ENCODE data around the gene SIM2.

SIM2 gene

DNA sequence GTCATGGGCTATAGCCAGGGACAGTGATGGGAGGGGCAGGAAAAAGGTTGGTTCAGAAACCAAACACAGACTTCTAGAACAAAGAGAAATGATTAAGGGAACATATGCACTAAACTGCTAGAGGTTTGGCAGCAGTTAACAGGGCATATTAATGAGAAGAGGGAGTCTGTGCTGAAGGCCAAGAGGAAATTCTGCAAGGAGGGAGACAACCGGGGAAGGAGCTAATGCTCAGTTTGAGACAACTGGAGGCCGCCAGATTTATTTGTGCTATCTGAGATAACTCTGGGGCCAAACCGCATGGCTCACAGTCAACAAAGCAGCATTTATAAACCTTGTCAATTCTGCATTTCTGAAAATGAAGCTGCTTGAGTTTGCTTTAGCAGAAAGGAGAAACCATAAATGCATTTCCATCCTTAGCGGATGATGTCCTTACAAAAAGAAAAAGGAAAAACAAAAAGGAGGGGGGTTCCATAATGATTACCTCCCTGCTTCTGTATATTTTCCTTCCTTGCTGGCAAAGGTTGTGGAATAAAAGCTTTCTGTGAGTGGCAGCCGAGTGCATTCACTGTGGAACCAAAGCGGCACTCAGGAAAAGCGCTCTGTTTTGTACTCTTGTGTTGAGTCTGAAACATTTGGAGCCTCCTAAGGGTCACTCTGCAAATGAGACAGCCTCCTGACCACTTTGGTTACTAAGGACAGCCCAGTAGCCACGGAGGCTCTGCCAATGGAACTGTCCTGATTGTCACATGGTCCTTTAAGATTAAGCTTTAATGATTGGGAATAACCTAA is 70.3 kb downstream of the SIM2 start:
- DNase-seq: no peak

DNA sequence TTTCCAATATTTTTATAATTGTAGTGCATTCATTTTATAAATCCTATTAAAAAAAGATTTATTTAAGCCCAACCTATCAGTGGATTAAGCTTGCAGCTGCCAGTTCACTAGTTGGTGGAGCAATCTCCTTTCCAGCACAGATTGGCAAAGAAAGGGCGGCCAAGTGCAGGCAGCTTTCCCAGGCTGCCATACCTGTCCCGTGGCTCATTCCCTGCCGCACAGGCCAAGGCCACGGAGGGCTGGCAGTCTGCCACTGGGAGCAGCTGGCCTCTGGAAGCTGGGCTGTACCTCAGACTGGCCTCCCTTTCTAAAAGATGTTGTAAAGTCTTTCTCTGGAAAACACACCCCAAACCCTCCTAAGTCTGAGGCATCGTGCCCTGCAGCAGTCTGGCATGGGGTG is 74.2 kb downstream of the SIM2 start:
- DNase-seq: no peak

DNA sequence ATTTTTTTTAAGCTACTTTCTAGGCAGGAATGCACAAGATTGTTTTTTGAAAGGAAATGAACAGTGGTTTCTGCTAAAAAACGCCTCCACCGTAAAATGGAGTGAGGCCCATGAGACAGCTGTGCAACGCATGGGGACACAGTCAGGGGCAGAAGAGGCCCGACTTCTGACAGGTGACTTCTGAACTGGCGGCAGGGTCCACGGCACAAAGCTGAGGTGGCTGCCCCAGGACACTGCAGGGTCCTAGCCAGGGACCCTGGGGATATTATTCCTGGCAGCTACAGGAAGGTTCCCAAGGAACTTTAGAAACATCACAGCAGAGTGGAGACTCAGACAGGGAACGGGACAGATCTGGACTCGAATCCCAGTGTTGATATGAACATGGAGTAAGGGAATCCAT is 75.1 kb downstream of the SIM2 start:
- DNase-seq: no peak

DNA sequence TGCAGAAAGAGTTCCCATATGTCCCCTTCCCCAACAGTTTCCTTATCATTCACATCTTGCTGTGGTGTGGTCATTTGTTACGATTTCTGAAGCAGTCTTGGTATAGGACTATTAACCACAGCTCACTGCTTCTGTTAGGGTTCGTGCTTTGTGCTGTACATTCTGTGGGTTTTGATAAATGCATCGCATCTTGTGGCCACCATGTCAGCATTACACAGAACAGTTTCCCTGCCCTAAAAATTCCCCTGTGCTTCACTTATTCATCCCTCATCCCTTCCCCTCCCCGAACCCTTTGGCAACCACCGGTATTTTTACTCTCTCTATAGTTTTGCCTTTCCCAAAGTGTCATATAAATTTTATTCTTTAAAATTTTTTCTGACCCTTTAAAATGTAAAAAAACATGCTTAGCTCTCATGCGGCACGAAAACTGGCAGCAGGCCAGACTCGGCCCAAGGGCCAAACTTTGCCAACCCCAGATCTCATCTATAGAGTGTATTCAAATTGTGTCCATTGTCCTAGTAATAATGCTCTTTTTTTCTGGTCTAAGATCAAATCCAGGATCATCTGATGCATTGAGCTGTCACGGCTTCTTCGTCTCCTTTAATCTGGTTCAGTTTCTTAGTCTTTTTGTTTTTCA is 78.2 kb downstream of the SIM2 start:
- DNase-seq: no peak

GRCh38 chr21:36780861-36781260 is 81.9 kb downstream of the SIM2 start:
- DNase-seq: no peak

- no peak for DNase-seq
Measured at GRCh38 chr21:36783612-36784374, 84.9 kb downstream of the SIM2 start.

DNA sequence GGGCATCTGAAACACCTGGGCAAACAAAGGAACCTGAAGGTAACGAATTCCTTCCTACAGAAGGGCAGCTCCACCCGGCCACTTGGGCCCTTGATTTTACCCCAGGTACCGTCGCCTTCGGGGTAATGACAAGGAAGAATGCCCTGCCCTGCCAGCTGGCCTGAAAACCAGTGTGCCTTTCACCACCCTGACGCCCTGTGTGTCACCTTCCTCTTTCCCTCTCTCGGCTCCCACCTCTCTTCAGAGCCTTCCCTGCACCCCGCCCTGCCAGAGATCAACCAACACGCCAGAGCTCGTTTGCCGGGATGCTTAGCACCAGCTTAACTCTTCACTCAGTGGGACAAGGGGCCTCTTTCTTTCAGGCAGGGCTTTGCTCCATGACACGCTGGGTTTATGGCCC is 86.0 kb downstream of the SIM2 start:
- no peak for DNase-seq

DNA sequence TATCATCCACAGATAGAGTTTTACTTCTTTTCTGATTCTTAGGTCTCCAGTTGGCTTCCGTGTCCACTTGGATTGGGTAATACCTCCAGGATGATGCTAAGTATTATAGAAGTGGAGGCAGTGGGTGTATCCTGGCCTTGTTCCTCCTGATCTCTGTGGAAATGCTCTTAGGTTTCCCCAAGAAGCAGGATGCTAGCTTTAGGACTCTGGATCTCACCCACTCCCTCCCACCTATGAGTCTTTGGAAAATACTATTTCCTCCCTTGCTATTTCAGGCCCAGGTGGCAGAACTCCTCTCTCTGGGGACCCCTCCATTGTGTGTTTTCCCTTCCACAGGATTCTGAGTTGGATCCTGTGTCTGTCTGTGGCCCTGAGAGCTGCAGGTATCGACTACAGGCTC is 86.7 kb downstream of the SIM2 start:
- DNase-seq: no peak

DNA sequence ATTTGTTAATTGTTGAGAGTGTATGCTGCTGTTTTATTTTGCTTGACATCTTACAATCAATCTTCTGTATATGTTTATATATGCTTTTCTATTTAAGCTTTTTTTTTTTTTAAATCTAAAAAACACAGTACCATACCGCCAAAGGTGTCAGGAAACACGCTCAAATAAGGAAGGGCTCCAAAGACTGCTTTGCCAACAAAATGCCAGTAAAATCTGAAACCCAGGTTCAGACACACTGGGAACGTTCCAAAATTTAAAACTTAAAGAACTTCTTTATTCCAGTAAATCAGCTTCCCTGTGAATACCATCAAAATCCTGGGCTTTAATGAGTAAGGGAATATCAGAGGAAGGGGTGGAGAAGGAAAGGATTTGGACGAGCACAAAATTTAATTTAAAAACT is 87.3 kb downstream of the SIM2 start:
- no peak for DNase-seq

DNA sequence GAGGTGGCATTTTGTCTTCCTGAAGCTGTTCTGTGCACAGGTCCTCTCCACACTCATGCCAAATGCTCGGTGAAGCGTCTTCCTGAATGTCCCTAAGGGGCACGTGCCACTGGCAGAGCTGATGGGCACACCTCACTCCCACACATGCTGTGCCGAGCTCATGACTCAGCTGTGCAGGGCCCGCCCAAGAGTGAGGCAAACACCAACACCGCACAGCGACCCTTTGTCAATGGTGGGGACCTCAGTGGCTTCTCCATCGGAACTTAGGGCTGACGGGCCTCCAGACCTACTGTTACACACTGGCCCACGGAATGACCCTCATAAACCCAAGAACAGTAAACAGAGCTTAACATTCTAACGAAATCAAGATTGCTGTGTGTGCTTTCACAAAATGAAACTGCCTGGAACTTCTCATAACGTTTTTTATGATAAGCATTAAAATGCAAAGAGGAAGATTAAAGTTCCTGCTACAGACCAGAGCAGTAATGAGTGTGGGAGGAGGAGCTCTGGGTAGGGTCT is 89.3 kb downstream of the SIM2 start:
- DNase-seq: no peak

- peak; percentile 30 for DNase-seq
Measured at GRCh38 chr21:36790616-36791015, 91.7 kb downstream of the SIM2 start.

GRCh38 chr21:36791180-36791579 is 92.3 kb downstream of the SIM2 start:
- no peak for DNase-seq

DNA sequence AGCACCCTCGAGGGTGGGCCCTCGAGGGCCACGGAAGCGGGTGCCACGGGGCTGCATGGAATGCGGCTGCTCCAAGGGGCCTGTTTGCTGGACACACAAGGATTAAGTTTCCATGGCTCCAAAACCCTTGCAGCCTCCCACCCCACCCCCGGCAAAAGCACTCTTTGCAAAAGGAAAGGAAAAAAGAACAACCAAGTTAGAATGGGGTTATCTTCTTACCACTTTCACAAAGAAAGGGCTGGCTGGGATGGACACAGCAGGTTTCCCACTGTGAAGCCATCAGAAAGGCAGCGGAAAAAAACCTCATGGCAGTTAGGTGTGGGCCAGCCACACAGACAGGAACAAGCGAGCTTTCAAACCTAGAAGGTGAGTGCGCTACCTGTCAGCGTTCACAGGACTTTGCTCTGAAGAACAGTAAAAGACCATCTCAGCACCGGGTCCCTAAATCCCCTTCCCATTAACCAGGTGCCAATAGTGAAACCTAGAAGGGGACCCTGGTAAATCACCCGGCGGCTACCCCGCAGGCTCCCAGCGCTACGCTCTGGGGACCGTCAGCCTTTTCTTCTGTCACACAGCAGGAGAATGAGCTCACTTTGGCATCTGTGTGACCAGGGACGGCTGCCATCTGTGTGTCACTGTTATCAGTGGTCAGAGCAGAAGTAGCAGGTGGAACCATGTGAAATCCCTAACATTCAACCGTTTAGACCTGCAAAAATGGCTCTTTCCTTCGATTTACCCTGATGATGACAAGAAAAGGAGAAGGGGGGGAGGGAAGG is 93.0 kb downstream of the SIM2 start:
- DNase-seq: no peak

GRCh38 chr21:36792505-36792967 is 93.6 kb downstream of the SIM2 start:
- no peak for DNase-seq

GRCh38 chr21:36796070-36796469 is 97.2 kb downstream of the SIM2 start:
- no peak for DNase-seq

- DNase-seq: no peak
Measured at GRCh38 chr21:36798491-36798890, 99.6 kb downstream of the SIM2 start.

Data from MV-4-11 (cell line).